Right kidney (tissue), 1 donor: ENCODE results near the gene PARVB.

Experiments used
- DNase-seq: peaks from one replicate; pipeline ENCODE4 v3.0.0-alpha.2; 2016

Gene PARVB

GRCh38 chr22:44217346-44217745 lies 193.2 kb downstream of the PARVB start:
- DNase-seq = no peak

- DNase-seq = no peak
These were observed 194.0 kb downstream of the PARVB start for GRCh38 chr22:44218071-44218470.

GRCh38 chr22:44219101-44219870 lies 195.2 kb downstream of the PARVB start:
- DNase-seq = no peak

GRCh38 chr22:44220727-44221680 lies 196.9 kb downstream of the PARVB start:
- no peak for DNase-seq

GRCh38 chr22:44221710-44222475 lies 197.8 kb downstream of the PARVB start:
- no peak for DNase-seq
